ENCODE results near the gene ARHGAP15. TPM values are rescaled to one million over a fixed set of nuclear protein-coding genes. Genes with fewer than 3 reads are reported as not detected.

ARHGAP15 gene
- total and polyA plus RNA-seq, 2 experiments from 2014 or later, result 0.26 TPM; not detected in 1

- no peaks in the 10 kb centered on the region for H3F3A ChIP-seq (replicated peaks; ENCODE audit: low read depth)
- no peaks in the 10 kb centered on the region for H3K4me1 ChIP-seq (ENCODE audit: insufficient read depth)
- no peak overlapping the region for H3K4me3 Mint-ChIP-seq
- DNase-seq (ENCODE audit: low spot score) (no peak), ATAC-seq (no peak)
- no peaks in the 10 kb centered on the region for H3K4me1 Mint-ChIP-seq
- H3K4me2 ChIP-seq, result no peak overlapping the region
- H3K27me3 Mint-ChIP-seq (ENCODE audit: insufficient read depth, low read depth, poor library complexity), result peaks cover 2% of the 10 kb centered on the region
- no peaks in the 10 kb centered on the region for H3K36me3 ChIP-seq (ENCODE audit: insufficient read depth)
- no peaks in the 10 kb centered on the region; the same call in 2 of the 3 replicates for H3K9me3 Mint-ChIP-seq
- no peak overlapping the region for H3K27ac ChIP-seq (ENCODE audit: low read depth)
- H3K27ac Mint-ChIP-seq, result no peak overlapping the region
- no peaks in the 10 kb centered on the region for H3K79me2 ChIP-seq (replicated peaks; ENCODE audit: insufficient read depth)
- no peaks in the 10 kb centered on the region for H3K27me3 ChIP-seq (ENCODE audit: insufficient read depth)
- TF ChIP-seq NANOG (IDR thresholded peaks at IDR 0.05; ENCODE audit: borderline replicate concordance), result no peak
- TF ChIP-seq ZNF331 (CRISPR knock-in tag; IDR thresholded peaks at IDR 0.05; ENCODE audit: low read depth), result no peak
- TF ChIP-seq ETS1 (IDR thresholded peaks at IDR 0.05), result no peak
- no peak for TF ChIP-seq ZNF462 (CRISPR knock-in tag; IDR thresholded peaks at IDR 0.05)
- no peak for TF ChIP-seq CREB1 (CRISPR knock-in tag; IDR thresholded peaks at IDR 0.05; ENCODE audit: low read depth)
- no peak for TF ChIP-seq CTCF (conservative IDR thresholded peaks at IDR 0.05; ENCODE audit: low read depth in 2 of 2)
- TF ChIP-seq REST (IDR thresholded peaks at IDR 0.05; ENCODE audit: unreplicated experiment), result no peak
- no peak for TF ChIP-seq POLR2AphosphoS5 (IDR thresholded peaks at IDR 0.05; ENCODE audit: low read depth)
- TF ChIP-seq STAT1 (IDR thresholded peaks at IDR 0.05; ENCODE audit: unreplicated experiment), result no peak
- no peaks in the 10 kb centered on the region for H4K20me1 ChIP-seq (replicated peaks; ENCODE audit: insufficient read depth)
- H3K36me3 Mint-ChIP-seq (ENCODE audit: low read depth), result no peaks in the 10 kb centered on the region
- H3K9me2 ChIP-seq (ENCODE audit: insufficient read depth), result no peaks in the 10 kb centered on the region; the same call in 1 of the 2 replicates
- no peak overlapping the region for H2AFZ ChIP-seq
- H3K4me3 ChIP-seq, result no peak overlapping the region
Observed at GRCh38 chr2:143588746-143589145, 459.5 kb downstream of the ARHGAP15 start.

All from GM23338 (cell line).